ENCODE data around the gene GRHPR. TPM values are rescaled to one million over a fixed set of nuclear protein-coding genes. Genes with fewer than 3 reads are reported as not detected.

The GRHPR gene
- total and polyA plus RNA-seq, 12 donors: 61.5 to 151 (median 114) TPM

DNA sequence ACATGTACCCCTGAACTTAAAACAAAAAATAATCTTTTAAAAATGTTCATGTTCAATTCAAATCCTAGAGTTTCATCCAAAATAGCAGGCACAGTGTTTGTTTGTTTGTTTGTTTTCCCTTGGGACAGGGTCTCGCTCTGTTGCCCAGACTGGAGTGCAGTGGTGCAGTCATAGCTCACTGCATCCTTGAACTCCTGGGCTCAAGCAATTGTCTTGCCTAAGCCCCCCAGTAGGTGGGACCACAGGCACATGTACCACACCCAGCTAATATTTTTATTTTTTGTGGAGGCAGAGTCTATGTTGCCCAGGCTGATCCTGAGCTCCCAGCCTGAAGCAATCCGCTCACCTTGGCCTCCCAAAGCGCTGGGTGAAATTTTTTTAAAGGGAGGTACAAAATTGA lies 58.3 kb downstream of the GRHPR start:
- 89 to 94% methylated on average over 3 of the region's 3 CpGs for WGBS, 2 donors
- Histone ChIP-seq H3K4me1 (peaks cover 0 to 7% (median 6%) of the 10 kb centered on the region in 9 donors), H3K27ac (no peak overlapping the region), H3K27me3 (peaks cover 0 to 38% (median 12%) of the 10 kb centered on the region in 7 donors), H3K4me3 (no peak overlapping the region), H3K36me3 (no peaks in the 10 kb centered on the region), H3K9me3 (no peaks in the 10 kb centered on the region)
- ATAC-seq (no peak), DNase-seq (no peak)
- intact Hi-C loops (cut with DNase I): loop anchor here in 3 of 10 donors (10.0 kb wide), 2 partner anchors 94 to 954 kb away; partner anchors contain the start of gene FBXO10 (in 2 of the 3)
- no peak for TF ChIP-seq CTCF (IDR thresholded peaks at IDR 0.05)

GRCh38 chr9:37485389-37486255 lies 63.1 kb downstream of the GRHPR start, which contains the start of gene POLR1E:
Gene POLR1E, plus strand, starts transcription at chr9:37485948. Its CDS starts 100 bp downstream, at chr9:37486048.
- TF ChIP-seq CTCF (IDR thresholded peaks at IDR 0.05): no peak
- H3K4me1 ChIP-seq: peaks cover 9 to 30% (median 28%) of the 10 kb centered on the region in 9 donors
- H3K36me3 ChIP-seq: peaks cover 0 to 31% (median 9%) of the 10 kb centered on the region in 9 donors
- peak within 1 kb of the TSS; percentile 56 to 87 (median 72) for H3K4me3 ChIP-seq
- 2 to 4% methylated on average over 56 of the region's 56 CpGs for WGBS, 2 donors
- ATAC-seq: peak; percentile 97 to 98 (median 98)
- no peaks in the 10 kb centered on the region for H3K9me3 ChIP-seq
- DNase-seq: peak; percentile 93 to 94
- H3K27me3 ChIP-seq: peaks cover 0 to 8% (median 3%) of the 10 kb centered on the region in 7 donors
- peak within 1 kb of the TSS; percentile 11 to 91 (median 82) for H3K27ac ChIP-seq
- intact Hi-C loops (cut with DNase I): loop anchor here in 4 of 10 donors (2.0 to 10.0 kb wide), 4 partner anchors 89 to 949 kb away; partner anchors contain the start of gene FBXO10 (in 4 of the 4)

DNA sequence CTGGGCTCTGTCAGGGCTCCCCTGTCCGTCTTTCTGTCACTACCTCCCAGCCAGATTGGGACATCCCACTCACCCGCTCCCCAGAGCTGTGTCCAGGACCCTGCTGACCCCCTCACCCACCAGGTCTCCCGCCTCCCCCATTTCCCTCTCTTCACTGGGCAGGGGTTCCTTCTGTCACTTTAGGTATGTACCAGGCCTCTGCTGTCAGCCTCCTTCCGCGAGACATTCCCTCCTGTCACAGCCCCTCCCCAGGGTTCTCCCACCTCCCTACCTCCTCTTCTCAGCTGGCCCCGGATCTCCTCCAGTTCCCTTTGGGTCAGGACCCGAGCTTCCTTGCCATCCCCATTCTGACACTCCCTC lies 63.7 kb downstream of the GRHPR start:
- TF ChIP-seq CTCF (IDR thresholded peaks at IDR 0.05): no peak
- intact Hi-C loops (cut with DNase I): loop anchor here in 4 of 10 donors (5.0 to 10.0 kb wide), 3 partner anchors 89 to 949 kb away; partner anchors contain the start of gene FBXO10 (in 3 of the 4)
- ATAC-seq: peak in 4 of 8 donors; percentile 0 to 10 (median 7)
- H3K27me3 ChIP-seq: peaks cover 0 to 6% (median 0%) of the 10 kb centered on the region in 7 donors
- H3K4me1 ChIP-seq: peaks cover 9 to 30% (median 28%) of the 10 kb centered on the region in 9 donors
- DNase-seq: no peak
- 6 to 8% methylated on average over 7 of the region's 7 CpGs for WGBS, 2 donors
- H3K36me3 ChIP-seq: peaks cover 0 to 37% (median 9%) of the 10 kb centered on the region in 9 donors
- H3K27ac ChIP-seq: peak overlapping the region; percentile 11 to 91 (median 82)
- H3K9me3 ChIP-seq: no peaks in the 10 kb centered on the region
- peak overlapping the region; percentile 56 to 87 (median 72) for H3K4me3 ChIP-seq

Other genes starting within 250 kb of the GRHPR start
- gene ZBTB5, start 42.8 kb downstream of the GRHPR start, total RNA-seq: 1 to 10 TPM; 5.4 to 7.5 (median 6.3) TPM
- 1 to 10 TPM; 2.1 to 3.9 TPM for gene ZBTB5, start 42.8 kb downstream of the GRHPR start, polyA plus RNA-seq
- gene POLR1E, start 63.3 kb downstream of the GRHPR start, total RNA-seq: 10 to 100 TPM in 9 of 10 donors, 1 to 10 TPM in 1; 8.5 to 28.8 (median 20.4) TPM
- gene POLR1E, start 63.3 kb downstream of the GRHPR start, polyA plus RNA-seq: 10 to 100 TPM in 1 of 2 donors, 1 to 10 TPM in 1; 5.0 to 16.6 TPM
- 1 to 10 TPM; 4.8 to 7.4 (median 5.9) TPM for gene FBXO10, start 153.7 kb downstream of the GRHPR start, total RNA-seq
- gene FBXO10, start 153.7 kb downstream of the GRHPR start, polyA plus RNA-seq: 1 to 10 TPM; 2.3 to 3.3 TPM
- 10 to 100 TPM; 45.7 to 62.9 (median 52.1) TPM for gene TOMM5, start 169.9 kb downstream of the GRHPR start, total RNA-seq
- gene TOMM5, start 169.9 kb downstream of the GRHPR start, polyA plus RNA-seq: 100 to 1,000 TPM in 1 of 2 donors, 10 to 100 TPM in 1; 74.1 to 145 TPM
- gene FRMPD1, start 228.3 kb downstream of the GRHPR start, total RNA-seq: 1 to 10 TPM in 3 of 10 donors, under 1 TPM in 7; 0.38 to 1.7 (median 0.67) TPM
- gene FRMPD1, start 228.3 kb downstream of the GRHPR start, polyA plus RNA-seq: under 1 TPM; 0.03 to 0.22 TPM